H9 (cell line): ENCODE results near the gene F7. TPM values are rescaled to one million over a fixed set of nuclear protein-coding genes. Genes with fewer than 3 reads are reported as not detected.

ENCODE experiments used
- DNase-seq: peaks from one replicate; pipeline ENCODE4 v3.0.0-alpha.2; 2017
- H2AFZ ChIP-seq: one replicate; pipeline ENCODE4 v1.6.1; 2013; ENCODE audit warnings: mild to moderate bottlenecking, low read length, control low read depth, moderate library complexity
- H2AK5ac ChIP-seq: 2 replicates; pipeline ENCODE4 v1.6.1; 2013; ENCODE audit warnings: low read length, control low read depth, mixed read lengths; ENCODE audit not compliant: insufficient read length
- H2BK120ac ChIP-seq: one replicate; pipeline ENCODE4 v1.6.1; 2013; ENCODE audit warnings: low read depth, mild to moderate bottlenecking, low read length, control low read depth, inconsistent platforms; ENCODE audit not compliant: poor library complexity, severe bottlenecking
- H2BK12ac ChIP-seq: 2 replicates; pipeline ENCODE4 v1.6.1; 2013; ENCODE audit warnings: low read length, control low read depth, mixed read lengths, low read depth; ENCODE audit not compliant: insufficient read length
- H2BK15ac ChIP-seq: 2 replicates; pipeline ENCODE4 v1.6.1; 2013; ENCODE audit warnings: low read depth, low read length, control low read depth
- H2BK20ac ChIP-seq: one replicate; pipeline ENCODE4 v1.6.1; 2013; ENCODE audit warnings: low read depth, mild to moderate bottlenecking, low read length, control low read depth, inconsistent platforms; ENCODE audit not compliant: poor library complexity, severe bottlenecking
- H2BK5ac ChIP-seq: 2 replicates; pipeline ENCODE4 v1.6.1; 2013; ENCODE audit warnings: low read length, control low read depth, mixed read lengths; ENCODE audit not compliant: insufficient read length
- H3K14ac ChIP-seq: 2 replicates; pipeline ENCODE4 v1.6.1; 2013; ENCODE audit warnings: low read length, control low read depth; ENCODE audit not compliant: insufficient read depth
- H3K18ac ChIP-seq: 2 replicates; pipeline ENCODE4 v1.6.1; 2013; ENCODE audit warnings: low read depth, mild to moderate bottlenecking, mixed read lengths, low read length, control low read depth; ENCODE audit not compliant: insufficient read length
- H3K23ac ChIP-seq: 2 replicates; pipeline ENCODE4 v1.6.1; 2013; ENCODE audit warnings: low read length, control low read depth, mixed read lengths, low read depth; ENCODE audit not compliant: insufficient read length
- H3K23me2 ChIP-seq: 2 replicates; pipeline ENCODE4 v1.6.1; 2013; ENCODE audit warnings: low read depth, mild to moderate bottlenecking, mixed read lengths, low read length, control low read depth; ENCODE audit not compliant: insufficient read length, poor library complexity, severe bottlenecking
- H3K27ac ChIP-seq: 2 replicates; pipeline ENCODE4 v1.5.1; 2013; ENCODE audit warnings: low read length, control low read depth, mixed read lengths, low read depth; ENCODE audit not compliant: insufficient read length
- H3K27me3 ChIP-seq: 2 replicates; pipeline ENCODE4 v1.6.1; 2013; ENCODE audit warnings: low read length, control low read depth, inconsistent platforms; ENCODE audit not compliant: insufficient read depth
- H3K4ac ChIP-seq: 2 replicates; pipeline ENCODE4 v1.6.1; 2013; ENCODE audit warnings: low read depth, mild to moderate bottlenecking, control low read depth, inconsistent platforms, low read length, moderate library complexity
- H3K4me1 ChIP-seq: 2 replicates; pipeline ENCODE4 v1.6.1; 2013; ENCODE audit warnings: low read length, control low read depth, inconsistent platforms; ENCODE audit not compliant: insufficient read depth
- H3K4me2 ChIP-seq: 2 replicates; pipeline ENCODE4 v1.6.1; 2013; ENCODE audit warnings: low read length, control low read depth, mixed read lengths; ENCODE audit not compliant: insufficient read length, insufficient read depth
- H3K56ac ChIP-seq: 2 replicates; pipeline ENCODE4 v1.6.1; 2013; ENCODE audit warnings: low read depth, mild to moderate bottlenecking, mixed read lengths, low read length, control low read depth; ENCODE audit not compliant: insufficient read length
- H3K79me1 ChIP-seq: 2 replicates; pipeline ENCODE4 v1.6.1; 2013; ENCODE audit warnings: low read depth, mild to moderate bottlenecking, moderate library complexity, low read length, control low read depth, inconsistent platforms; ENCODE audit not compliant: insufficient read depth, poor library complexity, severe bottlenecking
- H3K79me2 ChIP-seq: 2 replicates; pipeline ENCODE4 v1.6.1; 2013; ENCODE audit warnings: low read length, control low read depth, inconsistent platforms; ENCODE audit not compliant: insufficient read depth
- H3K9ac ChIP-seq: 2 replicates; pipeline ENCODE4 v1.6.1; 2013; ENCODE audit warnings: low read length, control low read depth, mixed read lengths; ENCODE audit not compliant: insufficient read length; ENCODE audit errors: extremely low read depth
- H3K9me3 ChIP-seq: one replicate; pipeline ENCODE4 v1.6.1; 2013; ENCODE audit warnings: low read depth, low read length, inconsistent platforms; ENCODE audit not compliant: control insufficient read depth
- H3T11ph ChIP-seq: one replicate; pipeline ENCODE4 v1.6.1; 2013; ENCODE audit warnings: mild to moderate bottlenecking, low read length, control low read depth, inconsistent platforms
- H4K20me1 ChIP-seq: one replicate; pipeline ENCODE4 v1.6.1; 2013; ENCODE audit not compliant: control insufficient read depth, insufficient read length, insufficient read depth
- H4K5ac ChIP-seq: 2 replicates; pipeline ENCODE4 v1.6.1; 2013; ENCODE audit warnings: low read depth, mild to moderate bottlenecking, mixed read lengths, low read length, control low read depth; ENCODE audit not compliant: insufficient read length
- H4K8ac ChIP-seq: replicated peaks from 2 replicates; pipeline ENCODE4 v1.6.1; 2013; ENCODE audit warnings: low read length, control low read depth, mixed read lengths, low read depth; ENCODE audit not compliant: insufficient read length
- H4K91ac ChIP-seq: 2 replicates; pipeline ENCODE4 v1.6.1; 2013; ENCODE audit warnings: low read depth, mild to moderate bottlenecking, moderate library complexity, mixed read lengths, low read length, control low read depth; ENCODE audit not compliant: insufficient read length
- H3K27ac Mint-ChIP-seq, 3 experiments: 2 replicates in 2 of 3; 3 replicates in 1 of 3; pipeline ENCODE4 v1.8.0; 2020 to 2021; ENCODE audit warnings: mixed read lengths in 3 of 3, mild to moderate bottlenecking in 1 of 3, moderate library complexity in 1 of 3
- H3K27me3 Mint-ChIP-seq: 2 replicates; pipeline ENCODE4 v1.8.0; 2021; ENCODE audit warnings: low read depth, mild to moderate bottlenecking, moderate library complexity, mixed read lengths
- H3K36me3 Mint-ChIP-seq, 3 experiments: 2 replicates in 2 of 3; 3 replicates in 1 of 3; pipeline ENCODE4 v1.8.0; 2020 to 2021; ENCODE audit warnings: low read depth in 3 of 3, mixed read lengths in 3 of 3; ENCODE audit not compliant: insufficient read depth in 1 of 3
- H3K4me1 Mint-ChIP-seq, 2 experiments: 2 replicates each; pipeline ENCODE4 v1.8.0; 2020; ENCODE audit warnings: mixed read lengths in 2 of 2
- H3K4me3 Mint-ChIP-seq, 2 experiments: 2 replicates in 1 of 2; 3 replicates in 1 of 2; pipeline ENCODE4 v1.8.0; 2020 to 2021; ENCODE audit warnings: mild to moderate bottlenecking in 2 of 2, mixed read lengths in 2 of 2, moderate library complexity in 1 of 2
- H3K9me3 Mint-ChIP-seq, 2 experiments: 2 replicates in 1 of 2; 3 replicates in 1 of 2; pipeline ENCODE4 v1.8.0; 2020; ENCODE audit warnings: mild to moderate bottlenecking in 2 of 2, mixed read lengths in 2 of 2, moderate library complexity in 1 of 2
- WGBS: extraction: QIAGEN DNeasy Blood & Tissue Kit; methylation state at CpG from one replicate; pipeline ENCODE4 v1.1.7; 2013; ENCODE audit warnings: missing lambda C conversion rate, low lambda C conversion rate, mixed read lengths; ENCODE audit not compliant: insufficient read length; ENCODE audit errors: extremely low coverage; 5-methylcytosine and 5-hydroxymethylcytosine counted together
- total RNA-seq: library from RNA; stranded (reverse); gene quantifications from 2 replicates; pipeline ENCODE4 v1.2.1, GENCODE V29; 2021
- TF ChIP-seq, protein P1 (sequence below): fragments of 200-600 bp; sonication (generic); conservative IDR thresholded peaks from 3 replicates; pipeline ENCODE4 v1.8.0; 2021; ENCODE audit warnings: antibody characterized with exemption, mild to moderate bottlenecking

Gene F7
- total RNA-seq, 1 experiment from 2014 or later: 0.81 TPM

- no CpG with 5 or more reads among the region's 31 CpGs for WGBS
- no peak overlapping the region for H3K4me3 Mint-ChIP-seq
Measured at GRCh38 chr13:113150550-113151365, 45.2 kb downstream of the F7 start.

More at GRCh38 chr13:113150550-113151365, 45.2 kb downstream of the F7 start:
- H2BK15ac ChIP-seq: no peak overlapping the region
- no peak overlapping the region for H2BK120ac ChIP-seq
- no peak overlapping the region for H4K8ac ChIP-seq
- no peak overlapping the region for H3K4me2 ChIP-seq
- no peak overlapping the region for H2BK5ac ChIP-seq
- peaks cover 32% of the 10 kb centered on the region for H3K27me3 Mint-ChIP-seq
- no peaks in the 10 kb centered on the region for H3K4me1 ChIP-seq
- no peaks in the 10 kb centered on the region; the same call in 1 of the 2 replicates for H3K27me3 ChIP-seq
- H4K5ac ChIP-seq: no peak overlapping the region
- H4K91ac ChIP-seq: no peak overlapping the region
- H3K79me2 ChIP-seq: no peaks in the 10 kb centered on the region
- H3K36me3 Mint-ChIP-seq: peaks cover 0 to 4% (median 0%) of the 10 kb centered on the region in 3 experiments; a peak in 3 of 7 replicates
- H3K9ac ChIP-seq: no peak overlapping the region
- H3K27ac ChIP-seq: no peak overlapping the region
- H2AFZ ChIP-seq: no peak overlapping the region
- no peak overlapping the region for H2BK20ac ChIP-seq
- H2BK12ac ChIP-seq: no peak overlapping the region
- TF ChIP-seq, protein P1, sequence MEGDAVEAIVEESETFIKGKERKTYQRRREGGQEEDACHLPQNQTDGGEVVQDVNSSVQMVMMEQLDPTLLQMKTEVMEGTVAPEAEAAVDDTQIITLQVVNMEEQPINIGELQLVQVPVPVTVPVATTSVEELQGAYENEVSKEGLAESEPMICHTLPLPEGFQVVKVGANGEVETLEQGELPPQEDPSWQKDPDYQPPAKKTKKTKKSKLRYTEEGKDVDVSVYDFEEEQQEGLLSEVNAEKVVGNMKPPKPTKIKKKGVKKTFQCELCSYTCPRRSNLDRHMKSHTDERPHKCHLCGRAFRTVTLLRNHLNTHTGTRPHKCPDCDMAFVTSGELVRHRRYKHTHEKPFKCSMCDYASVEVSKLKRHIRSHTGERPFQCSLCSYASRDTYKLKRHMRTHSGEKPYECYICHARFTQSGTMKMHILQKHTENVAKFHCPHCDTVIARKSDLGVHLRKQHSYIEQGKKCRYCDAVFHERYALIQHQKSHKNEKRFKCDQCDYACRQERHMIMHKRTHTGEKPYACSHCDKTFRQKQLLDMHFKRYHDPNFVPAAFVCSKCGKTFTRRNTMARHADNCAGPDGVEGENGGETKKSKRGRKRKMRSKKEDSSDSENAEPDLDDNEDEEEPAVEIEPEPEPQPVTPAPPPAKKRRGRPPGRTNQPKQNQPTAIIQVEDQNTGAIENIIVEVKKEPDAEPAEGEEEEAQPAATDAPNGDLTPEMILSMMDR: no peak
- H3K23ac ChIP-seq: no peak overlapping the region
- no peaks in the 10 kb centered on the region for H4K20me1 ChIP-seq
- H3K9me3 ChIP-seq: no peaks in the 10 kb centered on the region
- no peak overlapping the region for H3K56ac ChIP-seq
- H3K27ac Mint-ChIP-seq: no peak overlapping the region
- no peak overlapping the region for H2AK5ac ChIP-seq
- peaks cover 24 to 27% of the 10 kb centered on the region in 2 experiments for H3K4me1 Mint-ChIP-seq
- H3K4ac ChIP-seq: no peak overlapping the region
- DNase-seq: peak; percentile 21
- H3K23me2 ChIP-seq: peaks cover 12% of the 10 kb centered on the region
- peaks cover 0 to 3% of the 10 kb centered on the region in 2 experiments; a peak in 3 of 5 replicates for H3K9me3 Mint-ChIP-seq
- no peak overlapping the region for H3K14ac ChIP-seq
- no peak overlapping the region for H3K18ac ChIP-seq
- H3K79me1 ChIP-seq: no peaks in the 10 kb centered on the region
- H3T11ph ChIP-seq: no peak overlapping the region
